ENCODE data around the gene PLEKHM1.
"Not testable (repeated sequence)": the region's sequence is repeated elsewhere in the genome, so short reads cannot be mapped to it uniquely, and the experiment has no call there.

- not testable (repeated sequence) for TF ChIP-seq FOS, CEBPB, CHD1, RFX5, POLR2A (IDR thresholded peaks at IDR 0.05; ENCODE audit: low read depth, low read length)
Observed at GRCh38 chr17:45453731-45454130, 36.8 kb downstream of the PLEKHM1 start.
